ENCODE data around the gene GPM6B.

The GPM6B gene

GRCh38 chrX:13764281-13764680 lies 52.6 kb downstream of the GPM6B start:
- in situ Hi-C loops (cut with MboI; ENCODE audit: low sequenced_read_pairs, unreplicated experiment), result no loop called here
- TF ChIP-seq, protein P1, sequence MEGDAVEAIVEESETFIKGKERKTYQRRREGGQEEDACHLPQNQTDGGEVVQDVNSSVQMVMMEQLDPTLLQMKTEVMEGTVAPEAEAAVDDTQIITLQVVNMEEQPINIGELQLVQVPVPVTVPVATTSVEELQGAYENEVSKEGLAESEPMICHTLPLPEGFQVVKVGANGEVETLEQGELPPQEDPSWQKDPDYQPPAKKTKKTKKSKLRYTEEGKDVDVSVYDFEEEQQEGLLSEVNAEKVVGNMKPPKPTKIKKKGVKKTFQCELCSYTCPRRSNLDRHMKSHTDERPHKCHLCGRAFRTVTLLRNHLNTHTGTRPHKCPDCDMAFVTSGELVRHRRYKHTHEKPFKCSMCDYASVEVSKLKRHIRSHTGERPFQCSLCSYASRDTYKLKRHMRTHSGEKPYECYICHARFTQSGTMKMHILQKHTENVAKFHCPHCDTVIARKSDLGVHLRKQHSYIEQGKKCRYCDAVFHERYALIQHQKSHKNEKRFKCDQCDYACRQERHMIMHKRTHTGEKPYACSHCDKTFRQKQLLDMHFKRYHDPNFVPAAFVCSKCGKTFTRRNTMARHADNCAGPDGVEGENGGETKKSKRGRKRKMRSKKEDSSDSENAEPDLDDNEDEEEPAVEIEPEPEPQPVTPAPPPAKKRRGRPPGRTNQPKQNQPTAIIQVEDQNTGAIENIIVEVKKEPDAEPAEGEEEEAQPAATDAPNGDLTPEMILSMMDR (IDR thresholded peaks at IDR 0.05; ENCODE audit: borderline replicate concordance, control extremely low read depth, extremely low read depth, insufficient read depth, missing control alignments), result no peak
- no peak for DNase-seq (ENCODE audit: low spot score)

- TF ChIP-seq, protein P1 (IDR thresholded peaks at IDR 0.05; ENCODE audit: borderline replicate concordance, control extremely low read depth, extremely low read depth, insufficient read depth, missing control alignments), result no peak
- in situ Hi-C loops (cut with MboI; ENCODE audit: low sequenced_read_pairs, unreplicated experiment), result no loop called here
- no peak for DNase-seq (ENCODE audit: low spot score)
Measured at GRCh38 chrX:13763489-13763888, 53.4 kb downstream of the GPM6B start.

- peak; percentile 52 for DNase-seq (ENCODE audit: low spot score)
- in situ Hi-C loops (cut with MboI; ENCODE audit: low sequenced_read_pairs, unreplicated experiment), result no loop called here
- TF ChIP-seq, protein P1 (IDR thresholded peaks at IDR 0.05; ENCODE audit: borderline replicate concordance, control extremely low read depth, extremely low read depth, insufficient read depth, missing control alignments), result no peak
Measured at GRCh38 chrX:13761606-13762414, 55.1 kb downstream of the GPM6B start.

DNA sequence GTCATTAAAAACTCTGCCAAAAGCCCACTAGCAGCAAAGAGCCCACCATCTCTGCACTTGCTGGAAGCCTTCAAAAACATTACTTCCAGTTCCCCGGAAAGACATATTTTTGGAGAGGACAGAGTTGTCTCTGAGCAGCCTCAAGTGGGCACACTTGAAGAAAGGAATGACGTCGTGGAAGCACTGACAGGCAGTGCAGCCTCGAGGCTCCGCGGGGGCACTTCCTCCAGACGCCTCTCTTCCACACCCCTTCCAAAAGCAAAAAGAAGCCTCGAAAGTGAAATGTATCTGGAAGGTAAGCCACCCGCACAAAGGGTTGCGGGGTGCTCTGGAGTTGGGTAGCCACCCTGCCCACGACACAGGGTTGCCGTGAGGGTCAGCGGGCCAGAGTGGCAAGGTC lies 56.5 kb downstream of the GPM6B start:
- TF ChIP-seq, protein P1 (IDR thresholded peaks at IDR 0.05; ENCODE audit: borderline replicate concordance, control extremely low read depth, extremely low read depth, insufficient read depth, missing control alignments), result no peak
- in situ Hi-C loops (cut with MboI; ENCODE audit: low sequenced_read_pairs, unreplicated experiment), result no loop called here
- no peak for DNase-seq (ENCODE audit: low spot score)

GRCh38 chrX:13759152-13759718 lies 57.7 kb downstream of the GPM6B start:
- peak; percentile 47 for DNase-seq (ENCODE audit: low spot score)
- TF ChIP-seq, protein P1 (IDR thresholded peaks at IDR 0.05; ENCODE audit: borderline replicate concordance, control extremely low read depth, extremely low read depth, insufficient read depth, missing control alignments), result no peak
- in situ Hi-C loops (cut with MboI; ENCODE audit: low sequenced_read_pairs, unreplicated experiment), result no loop called here

DNA sequence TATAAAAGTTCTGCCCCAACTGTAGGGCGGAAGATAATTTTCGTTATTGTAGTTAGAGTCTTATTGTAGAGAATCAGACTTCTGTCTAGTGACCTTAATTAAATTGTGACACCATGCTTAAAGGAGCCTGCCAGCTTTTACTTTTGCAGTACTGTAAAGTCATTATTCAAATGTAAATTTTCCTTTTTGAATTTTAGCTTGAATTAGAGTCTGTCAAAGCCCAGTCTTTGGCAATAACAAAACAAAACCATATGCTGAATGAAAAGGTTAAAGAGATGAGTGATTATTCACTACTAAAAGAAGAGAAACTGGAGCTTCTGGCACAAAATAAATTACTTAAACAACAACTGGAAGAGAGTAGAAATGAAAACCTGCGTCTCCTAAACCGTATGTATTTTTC lies 60.5 kb downstream of the GPM6B start:
- DNase-seq (ENCODE audit: low spot score), result no peak
- in situ Hi-C loops (cut with MboI; ENCODE audit: low sequenced_read_pairs, unreplicated experiment), result no loop called here
- TF ChIP-seq, protein P1 (IDR thresholded peaks at IDR 0.05; ENCODE audit: borderline replicate concordance, control extremely low read depth, extremely low read depth, insufficient read depth, missing control alignments), result no peak
